Measurements from ENCODE around the gene MLXIP. TPM values are rescaled to one million over a fixed set of nuclear protein-coding genes. Genes with fewer than 3 reads are reported as not detected.

The MLXIP gene
- total and polyA plus RNA-seq, 9 donors, result 23.2 to 111 (median 83.8) TPM

DNA sequence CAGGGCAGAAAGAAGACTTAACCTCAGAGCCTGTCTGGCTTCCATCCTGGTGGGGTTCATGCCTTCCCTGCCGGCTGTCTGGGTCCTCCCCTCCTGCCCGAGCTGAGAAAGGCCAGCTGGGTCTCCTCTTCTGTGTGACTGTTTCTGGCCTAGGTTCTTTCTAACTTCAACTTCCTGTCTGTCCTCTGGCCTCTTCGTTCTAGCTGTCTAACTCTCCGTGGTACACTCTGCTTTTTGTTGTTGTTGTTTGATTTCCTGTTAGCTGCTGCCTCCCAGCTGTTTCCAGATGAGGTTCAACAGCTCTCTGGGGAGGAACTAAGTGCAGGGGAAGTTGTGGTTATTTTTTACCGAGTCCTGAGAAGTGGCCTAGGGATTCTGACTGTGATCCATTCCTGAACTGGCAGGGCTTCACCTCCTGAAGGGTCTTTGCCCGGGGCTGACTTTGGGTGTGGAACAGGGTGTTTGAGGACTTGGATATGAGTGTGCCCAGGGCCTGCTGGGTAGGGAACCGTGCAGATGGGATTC is 3.2 kb downstream of the MLXIP start:
- Histone ChIP-seq H3K27me3 (no peaks in the 10 kb centered on the region), H3K9me3 (no peaks in the 10 kb centered on the region), H3K27ac (peak overlapping the region; percentile 28 to 70), H3K4me1 (ENCODE audit: insufficient read depth) (peaks cover 16% of the 10 kb centered on the region), H3K36me3 (no peaks in the 10 kb centered on the region), H3K4me3 (peak overlapping the region; percentile 64)
- intact Hi-C loops (cut with DNase I), result loop anchor here in 2 of 4 donors (2.0 kb wide), 2 partner anchors 17 to 21 kb away; no protein-coding TSS in a partner anchor
- DNase-seq, result peak; percentile 68 to 82 (median 75)
- TF ChIP-seq EP300 (IDR thresholded peaks at IDR 0.05), result no peak
- TF ChIP-seq POLR2A (IDR thresholded peaks at IDR 0.05), result no peak
- TF ChIP-seq, protein P1, sequence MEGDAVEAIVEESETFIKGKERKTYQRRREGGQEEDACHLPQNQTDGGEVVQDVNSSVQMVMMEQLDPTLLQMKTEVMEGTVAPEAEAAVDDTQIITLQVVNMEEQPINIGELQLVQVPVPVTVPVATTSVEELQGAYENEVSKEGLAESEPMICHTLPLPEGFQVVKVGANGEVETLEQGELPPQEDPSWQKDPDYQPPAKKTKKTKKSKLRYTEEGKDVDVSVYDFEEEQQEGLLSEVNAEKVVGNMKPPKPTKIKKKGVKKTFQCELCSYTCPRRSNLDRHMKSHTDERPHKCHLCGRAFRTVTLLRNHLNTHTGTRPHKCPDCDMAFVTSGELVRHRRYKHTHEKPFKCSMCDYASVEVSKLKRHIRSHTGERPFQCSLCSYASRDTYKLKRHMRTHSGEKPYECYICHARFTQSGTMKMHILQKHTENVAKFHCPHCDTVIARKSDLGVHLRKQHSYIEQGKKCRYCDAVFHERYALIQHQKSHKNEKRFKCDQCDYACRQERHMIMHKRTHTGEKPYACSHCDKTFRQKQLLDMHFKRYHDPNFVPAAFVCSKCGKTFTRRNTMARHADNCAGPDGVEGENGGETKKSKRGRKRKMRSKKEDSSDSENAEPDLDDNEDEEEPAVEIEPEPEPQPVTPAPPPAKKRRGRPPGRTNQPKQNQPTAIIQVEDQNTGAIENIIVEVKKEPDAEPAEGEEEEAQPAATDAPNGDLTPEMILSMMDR (IDR thresholded peaks at IDR 0.05), result no peak
- whole genome bisulfite sequencing, 3 donors, result 0 to 1% (median 1%) methylated on average over 7 of the region's 7 CpGs

DNA sequence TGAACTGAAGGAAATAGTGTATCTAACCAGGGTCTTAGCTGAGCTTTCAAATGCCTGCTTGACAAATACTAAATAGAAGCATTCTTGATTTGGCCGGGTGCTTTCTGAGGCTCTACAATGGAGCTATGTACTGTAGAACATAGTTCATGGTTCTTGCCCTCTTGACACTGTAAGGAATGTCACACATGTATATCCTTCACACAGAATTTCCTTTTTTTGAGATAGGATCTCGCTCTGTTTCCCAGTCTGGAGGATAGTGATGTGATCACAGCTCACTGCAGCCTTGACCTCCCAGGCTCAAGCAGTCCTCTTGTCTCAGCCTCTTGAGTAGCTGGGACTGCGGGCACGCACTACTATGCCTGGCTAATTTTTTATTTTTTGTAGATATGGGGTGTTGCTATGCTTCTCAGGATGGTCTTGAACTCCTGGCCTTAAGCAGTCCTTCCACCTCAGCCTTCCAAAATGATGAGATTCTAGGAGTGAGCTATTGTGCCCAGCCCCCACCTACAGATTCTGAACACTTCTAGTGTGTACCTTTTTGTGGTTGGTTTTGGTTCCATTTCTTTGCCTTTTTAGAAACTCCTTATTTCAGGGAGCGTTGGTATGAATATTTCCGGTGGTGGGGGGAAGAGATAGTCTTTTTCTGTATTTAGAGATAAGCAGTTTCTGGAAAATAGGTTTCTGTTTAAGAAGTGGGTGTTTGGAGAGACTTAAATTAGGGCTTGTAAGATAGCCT is 4.2 kb downstream of the MLXIP start:
- H3K4me1 ChIP-seq (ENCODE audit: insufficient read depth), result peaks cover 27% of the 10 kb centered on the region
- no peak for TF ChIP-seq POLR2A (IDR thresholded peaks at IDR 0.05)
- H3K9me3 ChIP-seq, result no peaks in the 10 kb centered on the region
- peak overlapping the region in 1 of 2 donors; percentile 70 for H3K27ac ChIP-seq
- H3K36me3 ChIP-seq, result no peaks in the 10 kb centered on the region
- intact Hi-C loops (cut with DNase I), result no loop called here
- WGBS, 3 donors, result 13 to 28% (median 15%) methylated on average over 6 of the region's 6 CpGs
- H3K27me3 ChIP-seq, result no peaks in the 10 kb centered on the region
- H3K4me3 ChIP-seq, result no peak overlapping the region
- peak in 1 of 5 donors; percentile 35 for DNase-seq

DNA sequence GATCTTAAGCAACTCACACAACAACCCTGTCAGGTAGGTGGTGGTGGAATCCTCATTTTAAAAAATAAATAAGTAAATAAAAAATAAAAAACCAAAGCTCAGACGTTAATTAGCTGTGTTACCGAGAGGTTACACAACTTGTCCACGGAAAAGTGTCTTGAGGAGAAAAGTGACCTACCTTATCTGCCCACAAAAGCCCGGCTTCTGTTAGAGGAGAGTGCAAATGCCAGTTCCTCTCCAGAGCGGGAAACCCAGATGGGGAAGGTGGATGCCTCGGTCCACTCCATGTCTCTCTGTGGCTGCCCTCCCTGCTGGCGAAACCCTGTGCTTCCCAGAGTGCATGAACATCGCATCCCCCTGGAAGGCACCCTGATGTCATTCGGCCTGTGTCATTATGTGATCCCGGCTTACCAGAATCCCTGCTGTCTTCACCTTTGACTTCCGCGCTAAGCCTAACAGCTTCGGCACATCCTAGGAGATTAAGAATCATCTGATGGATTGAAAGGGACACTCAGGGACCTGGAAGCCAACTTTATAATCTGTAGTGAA is 6.4 kb downstream of the MLXIP start:
- H3K4me3 ChIP-seq, result no peak overlapping the region
- no peaks in the 10 kb centered on the region for H3K36me3 ChIP-seq
- TF ChIP-seq EP300 (IDR thresholded peaks at IDR 0.05), result no peak
- TF ChIP-seq, protein P1 (IDR thresholded peaks at IDR 0.05), result no peak
- no peak for TF ChIP-seq POLR2A (IDR thresholded peaks at IDR 0.05)
- 87 to 91% (median 88%) methylated on average over 13 of the region's 13 CpGs for WGBS, 3 donors
- H3K4me1 ChIP-seq (ENCODE audit: insufficient read depth), result peaks cover 34% of the 10 kb centered on the region
- no peaks in the 10 kb centered on the region for H3K9me3 ChIP-seq
- H3K27me3 ChIP-seq, result no peaks in the 10 kb centered on the region
- H3K27ac ChIP-seq, result no peak overlapping the region
- intact Hi-C loops (cut with DNase I), result no loop called here
- DNase-seq, result peak in 1 of 5 donors; percentile 26

DNA sequence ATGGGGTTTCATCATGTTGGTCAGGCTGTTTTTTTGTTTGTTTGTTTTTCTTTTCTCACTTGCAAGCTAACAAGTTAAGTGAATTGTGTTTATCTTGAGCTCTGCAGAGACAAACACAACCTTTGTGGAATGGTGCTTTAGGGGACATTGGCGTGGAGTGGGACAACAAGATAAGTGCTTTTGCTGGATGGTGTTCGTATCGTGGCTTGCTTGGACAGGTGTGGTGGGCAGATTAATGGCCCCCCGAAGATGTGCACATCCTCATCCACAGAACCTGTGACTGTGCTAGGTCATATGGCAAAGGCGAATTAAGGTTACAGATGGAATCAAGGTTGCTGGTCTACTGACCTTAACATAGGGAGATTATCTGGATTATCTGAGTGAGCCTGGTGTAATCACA is 7.0 kb downstream of the MLXIP start:
- TF ChIP-seq, protein P1 (IDR thresholded peaks at IDR 0.05), result no peak
- no peak for TF ChIP-seq POLR2A (IDR thresholded peaks at IDR 0.05)
- no peak for TF ChIP-seq EP300 (IDR thresholded peaks at IDR 0.05)
- 76 to 87% (median 80%) methylated on average over 5 of the region's 5 CpGs for WGBS, 3 donors
- intact Hi-C loops (cut with DNase I), result no loop called here
- no peak overlapping the region for H3K4me3 ChIP-seq
- no peaks in the 10 kb centered on the region for H3K27me3 ChIP-seq
- no peaks in the 10 kb centered on the region for H3K9me3 ChIP-seq
- DNase-seq, result peak in 1 of 5 donors; percentile 6
- H3K36me3 ChIP-seq, result no peaks in the 10 kb centered on the region
- H3K4me1 ChIP-seq (ENCODE audit: insufficient read depth), result peaks cover 34% of the 10 kb centered on the region
- no peak overlapping the region for H3K27ac ChIP-seq

DNA sequence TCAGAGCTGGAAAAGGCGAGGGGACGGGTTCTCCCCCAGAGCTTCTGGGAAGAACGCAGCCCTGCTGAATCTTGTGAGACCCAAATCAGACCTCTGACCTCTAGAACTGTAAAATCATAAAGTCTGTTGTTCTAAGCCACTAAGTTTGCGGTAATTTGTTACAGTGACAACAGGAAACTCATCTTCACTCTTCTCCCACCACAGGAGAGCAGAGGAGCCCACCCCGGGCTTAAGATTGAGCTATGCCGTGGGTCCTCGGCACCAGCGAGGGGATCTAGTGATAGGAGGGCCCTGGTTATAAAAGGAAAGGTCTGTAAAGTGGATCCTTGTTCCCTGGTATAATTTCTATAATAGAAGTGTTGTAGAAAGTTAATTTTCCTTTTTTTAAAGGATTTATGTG is 7.6 kb downstream of the MLXIP start:
- no peak for TF ChIP-seq EP300 (IDR thresholded peaks at IDR 0.05)
- no peak for TF ChIP-seq POLR2A (IDR thresholded peaks at IDR 0.05)
- TF ChIP-seq, protein P1 (IDR thresholded peaks at IDR 0.05), result no peak
- Histone ChIP-seq H3K27me3 (no peaks in the 10 kb centered on the region), H3K4me3 (no peak overlapping the region), H3K4me1 (ENCODE audit: insufficient read depth) (peaks cover 36% of the 10 kb centered on the region), H3K36me3 (no peaks in the 10 kb centered on the region), H3K9me3 (no peaks in the 10 kb centered on the region), H3K27ac (no peak overlapping the region)
- 75 to 83% (median 79%) methylated on average over 8 of the region's 8 CpGs for WGBS, 3 donors
- intact Hi-C loops (cut with DNase I), result no loop called here
- peak in 1 of 5 donors; percentile 3 for DNase-seq

Data from ovary (tissue), 9 donors.